ENCODE results near the gene ENTPD8. TPM values are rescaled to one million over a fixed set of nuclear protein-coding genes. Genes with fewer than 3 reads are reported as not detected.

Gene ENTPD8
- total RNA-seq, 6 donors from 2014 or later = 0.15 to 0.17 TPM; not detected in 4

GRCh38 chr9:137482094-137482781 lies 41.1 kb upstream of the ENTPD8 start:
- Histone ChIP-seq H3K27me3 (no peaks in the 10 kb centered on the region), H3K27ac (no peak overlapping the region), H3K36me3 (no peaks in the 10 kb centered on the region), H3K4me1 (no peaks in the 10 kb centered on the region), H3K4me3 (no peak overlapping the region), H3K9me3 (no peaks in the 10 kb centered on the region)
- 74 to 78% methylated on average over 20 to 26 of the region's 26 CpGs for whole genome bisulfite sequencing, 2 donors
- DNase-seq (peak; percentile 54 to 72), ATAC-seq (ENCODE audit: low FRiP score in 2 of 2) (peak in 1 of 2 donors; percentile 71)
- no peak for TF ChIP-seq POLR2AphosphoS5 (IDR thresholded peaks at IDR 0.05)
- TF ChIP-seq CTCF (IDR thresholded peaks at IDR 0.05) = no peak
- TF ChIP-seq POLR2A (IDR thresholded peaks at IDR 0.05) = no peak
- no peak for TF ChIP-seq EP300 (IDR thresholded peaks at IDR 0.05)

- ATAC-seq (ENCODE audit: low FRiP score in 2 of 2) (no peak), DNase-seq (peak in 1 of 2 donors; percentile 74)
- Histone ChIP-seq H3K9me3 (peaks cover 0 to 6% (median under 1%) of the 10 kb centered on the region in 4 donors), H3K27ac (no peak overlapping the region), H3K4me3 (no peak overlapping the region), H3K36me3 (no peaks in the 10 kb centered on the region), H3K4me1 (no peaks in the 10 kb centered on the region), H3K27me3 (no peaks in the 10 kb centered on the region)
- 92 to 93% methylated on average over 24 to 35 of the region's 38 CpGs for WGBS, 2 donors
- TF ChIP-seq CTCF (IDR thresholded peaks at IDR 0.05) = no peak
- no peak for TF ChIP-seq POLR2AphosphoS5 (IDR thresholded peaks at IDR 0.05)
- no peak for TF ChIP-seq EP300 (IDR thresholded peaks at IDR 0.05)
- no peak for TF ChIP-seq POLR2A (IDR thresholded peaks at IDR 0.05)
These were observed 39.8 kb upstream of the ENTPD8 start for GRCh38 chr9:137480686-137481683.

GRCh38 chr9:137479892-137480685 lies 38.9 kb upstream of the ENTPD8 start:
- ATAC-seq (ENCODE audit: low FRiP score in 2 of 2) (no peak), DNase-seq (peak in 1 of 2 donors; percentile 57)
- no peak for TF ChIP-seq CTCF (IDR thresholded peaks at IDR 0.05)
- no peak for TF ChIP-seq POLR2A (IDR thresholded peaks at IDR 0.05)
- no peak for TF ChIP-seq POLR2AphosphoS5 (IDR thresholded peaks at IDR 0.05)
- no peak for TF ChIP-seq EP300 (IDR thresholded peaks at IDR 0.05)
- Histone ChIP-seq H3K9me3 (peaks cover 7 to 15% (median 8%) of the 10 kb centered on the region in 4 donors), H3K4me3 (no peak overlapping the region), H3K27ac (no peak overlapping the region), H3K4me1 (no peaks in the 10 kb centered on the region), H3K27me3 (no peaks in the 10 kb centered on the region), H3K36me3 (no peaks in the 10 kb centered on the region)
- 87 to 90% methylated on average over 22 to 32 of the region's 32 CpGs for WGBS, 2 donors

- Histone ChIP-seq H3K4me1 (no peaks in the 10 kb centered on the region), H3K36me3 (no peaks in the 10 kb centered on the region), H3K27ac (no peak overlapping the region), H3K27me3 (no peaks in the 10 kb centered on the region), H3K4me3 (no peak overlapping the region), H3K9me3 (peaks cover 7 to 17% (median 10%) of the 10 kb centered on the region in 4 donors)
- DNase-seq = peak in 1 of 2 donors; percentile 82
- TF ChIP-seq CTCF (IDR thresholded peaks at IDR 0.05) (no peak), POLR2AphosphoS5 (IDR thresholded peaks at IDR 0.05) (no peak), EP300 (IDR thresholded peaks at IDR 0.05) (no peak), POLR2A (IDR thresholded peaks at IDR 0.05) (no peak)
- ATAC-seq (ENCODE audit: low FRiP score in 2 of 2) = no peak
- 60 to 79% methylated on average over 28 to 35 of the region's 36 CpGs for WGBS, 2 donors
These were observed 38.1 kb upstream of the ENTPD8 start for GRCh38 chr9:137478962-137479861.
